Gastroesophageal sphincter (tissue), 3 donors: ENCODE measurements around the gene GPATCH4.

Experiments used
- EP300 ChIP-seq: sonication (generic); formaldehyde crosslinking; IDR thresholded peaks from one replicate; pipeline ENCODE4 v1.6.1; 2017; ENCODE audit warnings: antibody characterized with exemption, mild to moderate bottlenecking
- POLR2A ChIP-seq, 2 donors: fragments of 450-650 bp; IDR thresholded peaks; one replicate each; pipeline ENCODE4 v1.6.1; 2017; ENCODE audit warnings: antibody characterized with exemption in 2 of 2, mild to moderate bottlenecking in 2 of 2, moderate library complexity in 1 of 2
- POLR2AphosphoS5 ChIP-seq: sonication (generic); formaldehyde crosslinking; IDR thresholded peaks from one replicate; pipeline ENCODE4 v1.6.1; 2017; ENCODE audit warnings: antibody characterized with exemption
- TF ChIP-seq, protein P1 (sequence below), 4 experiments: fragments of 200-600 bp in 2 of 4; fragments of 450-650 bp in 2 of 4; sonication (generic) in 1 of 4; IDR thresholded peaks; one replicate each; pipeline ENCODE4 v1.5.1; 2017 to 2019; ENCODE audit warnings: antibody characterized with exemption in 4 of 4, mild to moderate bottlenecking in 2 of 4, moderate library complexity in 2 of 4

DNA sequence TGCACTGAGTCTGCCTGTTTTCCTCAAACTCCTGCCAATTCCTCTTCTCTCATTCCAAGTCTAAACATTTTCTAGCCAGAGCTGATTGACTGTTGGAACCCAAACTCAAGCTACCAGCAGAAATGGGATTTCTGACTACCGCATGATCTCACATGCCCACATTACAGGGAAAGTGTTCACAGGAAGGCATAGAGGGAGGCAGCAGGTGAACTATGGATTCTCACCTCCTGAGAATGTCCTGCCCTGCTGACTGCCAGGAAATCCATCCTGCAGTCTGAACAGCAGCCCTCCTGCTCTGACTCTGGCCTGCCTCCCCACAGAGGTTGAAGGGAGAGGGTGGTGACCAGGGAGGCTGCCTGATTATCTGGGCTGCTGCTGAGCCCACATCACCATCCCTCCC is 51.4 kb downstream of the GPATCH4 start:
- TF ChIP-seq, protein P1, sequence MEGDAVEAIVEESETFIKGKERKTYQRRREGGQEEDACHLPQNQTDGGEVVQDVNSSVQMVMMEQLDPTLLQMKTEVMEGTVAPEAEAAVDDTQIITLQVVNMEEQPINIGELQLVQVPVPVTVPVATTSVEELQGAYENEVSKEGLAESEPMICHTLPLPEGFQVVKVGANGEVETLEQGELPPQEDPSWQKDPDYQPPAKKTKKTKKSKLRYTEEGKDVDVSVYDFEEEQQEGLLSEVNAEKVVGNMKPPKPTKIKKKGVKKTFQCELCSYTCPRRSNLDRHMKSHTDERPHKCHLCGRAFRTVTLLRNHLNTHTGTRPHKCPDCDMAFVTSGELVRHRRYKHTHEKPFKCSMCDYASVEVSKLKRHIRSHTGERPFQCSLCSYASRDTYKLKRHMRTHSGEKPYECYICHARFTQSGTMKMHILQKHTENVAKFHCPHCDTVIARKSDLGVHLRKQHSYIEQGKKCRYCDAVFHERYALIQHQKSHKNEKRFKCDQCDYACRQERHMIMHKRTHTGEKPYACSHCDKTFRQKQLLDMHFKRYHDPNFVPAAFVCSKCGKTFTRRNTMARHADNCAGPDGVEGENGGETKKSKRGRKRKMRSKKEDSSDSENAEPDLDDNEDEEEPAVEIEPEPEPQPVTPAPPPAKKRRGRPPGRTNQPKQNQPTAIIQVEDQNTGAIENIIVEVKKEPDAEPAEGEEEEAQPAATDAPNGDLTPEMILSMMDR (IDR thresholded peaks at IDR 0.05): no peak
- TF ChIP-seq POLR2A (IDR thresholded peaks at IDR 0.05): no peak
- no peak for TF ChIP-seq POLR2AphosphoS5
- no peak for TF ChIP-seq EP300
